GM19023 (cell line): ENCODE measurements around the gene CCNK.

Experiments
- ATAC-seq: cut with Tn5 transposase; IDR thresholded peaks from one replicate; pipeline ENCODE4 v1.9.1; 2021; ENCODE audit warnings: mild to moderate bottlenecking, moderate library complexity; ENCODE audit not compliant: unreplicated experiment

The CCNK gene

DNA sequence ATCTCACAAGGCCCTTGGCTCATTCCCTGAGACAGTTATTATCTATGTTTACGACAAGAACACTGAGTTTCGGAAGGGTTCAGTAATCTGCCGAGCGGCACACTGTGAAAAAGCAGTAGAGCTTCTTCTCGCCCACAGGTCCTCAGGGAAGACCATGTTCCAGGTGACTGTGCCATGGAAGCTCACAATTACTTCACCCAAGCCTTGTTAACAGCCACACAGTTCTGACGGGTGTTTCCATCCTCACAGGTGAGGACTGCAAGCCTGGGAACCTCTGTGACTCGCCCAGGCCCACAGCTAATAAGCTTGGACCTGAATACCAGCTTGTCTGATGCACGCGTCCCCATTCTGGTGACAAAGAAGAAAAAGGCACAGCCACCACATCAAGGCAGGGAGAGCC, 15.9 kb upstream of the CCNK start:
- ATAC-seq: no peak

DNA sequence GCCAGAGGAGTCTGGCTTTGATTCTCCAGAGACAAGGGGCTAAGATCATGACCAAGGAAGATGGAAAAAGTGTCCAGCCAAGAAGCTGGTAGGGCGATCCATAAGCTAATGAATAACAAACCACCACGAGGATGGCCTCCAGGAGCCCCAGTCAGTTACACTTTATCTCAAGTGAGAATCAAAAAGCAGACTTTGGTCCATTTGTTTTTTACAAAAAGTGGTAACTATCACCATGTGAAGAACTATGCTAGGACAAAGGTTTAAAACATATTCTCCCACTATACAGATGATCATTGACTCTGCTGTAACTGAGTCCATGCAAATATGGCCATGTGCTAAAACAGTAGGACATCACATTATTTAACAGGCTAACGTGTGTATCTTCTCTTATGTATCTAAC, 14.5 kb upstream of the CCNK start:
- ATAC-seq: no peak

DNA sequence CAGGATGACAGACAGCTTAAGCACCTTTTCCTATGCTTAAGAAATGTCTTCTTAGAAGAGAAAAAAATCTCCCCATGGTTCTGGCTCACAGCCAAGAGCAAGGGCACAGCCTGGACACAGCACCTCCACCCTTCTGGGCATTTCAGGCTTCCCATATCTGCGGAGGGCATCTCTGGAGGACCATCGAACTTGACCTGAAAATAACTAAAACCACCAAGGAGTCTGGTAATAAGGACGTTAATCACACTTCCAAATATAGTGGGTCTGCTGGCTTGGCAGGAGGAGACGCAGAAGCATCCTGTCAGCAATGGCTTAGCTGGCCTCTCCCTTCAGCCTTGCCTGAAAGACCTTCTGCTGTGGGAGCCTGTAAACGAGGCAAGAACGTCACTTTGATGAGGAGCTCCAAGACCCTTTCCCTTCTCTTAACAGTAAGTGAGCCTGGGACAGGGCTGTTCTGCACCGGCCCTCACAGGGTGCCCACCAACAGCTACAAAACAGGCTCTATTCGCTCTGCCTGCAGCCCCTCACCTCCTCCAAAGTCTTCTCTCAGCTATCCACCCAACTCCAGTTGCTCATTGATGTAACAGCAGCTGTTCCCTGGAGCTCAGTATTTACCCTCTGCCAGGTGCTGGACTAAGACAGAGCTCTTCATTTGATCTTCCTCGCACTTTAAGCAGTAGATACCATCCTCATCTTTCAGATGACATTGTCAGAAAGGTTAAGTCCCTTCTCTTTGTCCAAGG, 13.7 kb upstream of the CCNK start:
- ATAC-seq: no peak

DNA sequence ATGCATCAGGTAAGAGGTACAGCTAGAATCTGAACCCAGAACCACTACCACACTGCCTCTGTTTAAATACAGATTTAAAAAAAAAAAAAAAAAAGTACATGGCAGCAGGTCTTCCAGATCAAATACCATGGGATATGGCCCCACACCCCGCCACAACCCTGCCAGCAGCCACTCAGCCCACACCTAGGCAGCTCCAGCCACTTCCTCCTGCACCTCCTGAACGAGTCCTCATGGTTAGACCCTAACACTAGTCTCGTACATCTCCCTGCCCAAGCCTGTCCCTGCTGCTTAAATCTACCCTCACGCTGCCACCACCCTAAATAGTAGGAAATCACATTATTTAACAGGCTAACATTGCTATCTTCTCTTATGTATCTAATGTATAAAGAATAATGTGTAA, 13.1 kb upstream of the CCNK start:
- ATAC-seq: no peak

DNA sequence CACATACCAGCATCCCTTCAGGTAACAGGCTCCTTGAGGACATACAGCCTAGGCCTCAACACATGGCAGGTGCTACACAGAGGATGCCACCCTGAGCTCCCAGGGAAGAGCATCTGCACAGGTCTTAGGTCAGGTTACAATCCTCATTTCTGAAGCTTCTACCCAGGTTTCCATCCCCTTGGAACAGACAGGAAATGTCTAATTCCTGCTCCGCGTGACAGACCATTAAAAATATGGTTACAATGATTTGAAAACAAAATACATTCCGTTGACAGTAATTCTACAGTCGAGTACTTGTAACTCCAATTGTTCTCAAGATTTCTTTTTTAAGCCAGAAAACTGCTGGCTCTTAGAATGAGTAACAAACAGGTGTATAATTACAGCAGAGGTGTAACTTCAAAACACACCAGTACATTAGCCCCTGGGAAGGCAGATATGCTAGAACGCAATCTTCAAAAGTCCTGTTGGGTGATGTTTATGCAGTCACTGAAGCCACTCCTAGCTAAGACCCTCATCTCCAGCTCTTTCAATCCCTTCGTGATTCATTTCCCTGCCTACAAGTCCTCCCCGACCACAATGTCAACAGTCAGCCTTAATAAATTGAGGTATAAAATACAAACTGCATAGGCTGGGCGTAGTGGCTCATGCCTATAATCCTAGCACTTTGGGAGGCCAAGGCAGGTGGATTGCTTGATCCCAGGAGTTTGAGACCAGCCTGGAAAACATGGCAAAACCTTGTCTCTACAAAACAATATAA, 12.2 kb upstream of the CCNK start:
- no peak for ATAC-seq

DNA sequence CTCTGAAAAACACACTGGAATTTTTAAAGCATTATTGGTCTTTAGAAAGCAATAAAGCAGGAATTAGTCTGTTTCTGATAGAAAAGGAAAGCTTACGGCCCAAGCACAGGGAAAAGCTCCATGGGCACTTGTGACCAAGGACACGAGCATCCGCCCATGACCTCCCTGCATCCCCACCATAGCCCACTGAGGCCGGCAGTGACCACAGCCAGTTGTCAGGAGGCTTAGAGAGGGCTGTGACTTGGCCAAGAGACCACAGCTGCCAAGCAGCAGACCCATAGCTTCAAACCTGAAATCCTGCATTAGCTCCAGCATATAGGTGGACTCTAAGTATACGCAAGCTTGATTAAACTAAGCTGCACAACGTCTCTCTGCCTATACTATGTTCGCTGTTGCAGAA, 9.5 kb upstream of the CCNK start:
- ATAC-seq: no peak

DNA sequence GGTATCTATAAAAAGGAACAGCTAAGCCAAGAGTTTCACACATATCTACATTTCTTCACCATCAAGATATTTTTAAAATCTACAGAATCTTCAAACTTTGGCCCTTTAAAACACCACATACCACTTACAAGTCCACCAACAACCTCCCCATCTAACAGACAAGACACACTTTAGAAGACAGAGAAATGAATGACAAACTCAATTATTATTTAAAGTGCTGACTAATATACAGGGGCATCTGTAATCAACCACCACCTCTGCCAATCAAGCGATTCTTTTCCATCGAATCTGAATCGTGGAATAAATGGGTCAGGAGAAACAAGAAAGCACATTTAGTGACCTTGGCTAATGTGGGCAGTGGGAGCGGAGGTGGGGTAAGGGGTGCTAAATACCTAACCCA, 8.3 kb upstream of the CCNK start:
- no peak for ATAC-seq

DNA sequence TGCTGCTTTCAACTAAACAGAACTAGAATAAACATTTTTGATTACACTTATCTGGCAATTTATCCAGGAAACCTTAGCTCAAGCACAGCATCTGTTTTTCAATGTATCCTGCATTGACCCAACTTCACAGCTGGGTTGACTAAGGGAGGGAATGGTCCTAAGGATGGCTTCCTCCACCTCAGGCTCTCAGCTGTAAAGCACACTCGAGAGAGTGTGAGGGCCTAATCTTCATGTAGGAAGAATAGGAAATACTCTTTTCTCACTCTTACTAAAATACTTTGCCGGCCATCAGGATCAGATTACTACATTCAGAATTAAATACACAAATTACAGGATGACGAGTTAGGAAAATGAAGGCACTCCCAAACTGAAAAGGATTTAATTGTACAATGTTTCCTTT, 7.8 kb upstream of the CCNK start:
- no peak for ATAC-seq

DNA sequence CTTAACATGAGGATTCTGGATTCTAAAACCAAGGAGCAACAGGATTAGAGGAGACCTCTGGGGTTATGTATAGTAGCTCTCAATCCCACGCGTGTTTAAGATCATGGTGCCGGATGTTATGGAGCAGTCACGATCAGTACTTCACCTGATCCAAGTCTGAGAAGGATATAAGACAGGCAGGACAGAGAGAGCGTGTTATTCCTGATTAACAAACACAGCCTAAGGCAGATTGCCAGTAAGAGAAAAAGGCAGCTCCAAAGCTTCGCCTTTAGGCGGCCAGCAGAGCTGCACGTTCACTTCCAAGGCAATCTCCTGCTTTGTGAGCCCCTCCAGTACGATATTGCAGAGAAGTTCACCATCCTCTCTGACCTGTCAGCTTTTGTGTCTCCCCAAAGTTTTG, 6.0 kb upstream of the CCNK start:
- no peak for ATAC-seq

DNA sequence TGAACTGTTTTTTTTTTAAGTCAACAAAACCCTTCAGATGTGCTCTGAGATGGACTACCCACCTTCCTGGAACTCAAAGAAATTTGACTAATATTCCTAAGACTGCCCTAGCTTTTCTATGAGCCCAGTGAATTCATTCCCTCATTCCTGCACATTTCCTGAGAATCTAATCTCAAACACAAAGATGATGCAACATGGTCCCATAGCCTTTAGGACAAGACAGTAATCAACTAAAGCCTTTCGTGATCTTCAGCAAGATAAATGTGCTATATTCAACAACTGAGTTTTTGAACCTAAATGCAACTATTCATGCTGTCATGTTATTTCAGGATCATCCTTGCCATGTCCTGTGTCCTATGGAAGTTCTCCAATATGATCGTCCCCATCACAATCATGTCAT, 5.5 kb upstream of the CCNK start:
- no peak for ATAC-seq

DNA sequence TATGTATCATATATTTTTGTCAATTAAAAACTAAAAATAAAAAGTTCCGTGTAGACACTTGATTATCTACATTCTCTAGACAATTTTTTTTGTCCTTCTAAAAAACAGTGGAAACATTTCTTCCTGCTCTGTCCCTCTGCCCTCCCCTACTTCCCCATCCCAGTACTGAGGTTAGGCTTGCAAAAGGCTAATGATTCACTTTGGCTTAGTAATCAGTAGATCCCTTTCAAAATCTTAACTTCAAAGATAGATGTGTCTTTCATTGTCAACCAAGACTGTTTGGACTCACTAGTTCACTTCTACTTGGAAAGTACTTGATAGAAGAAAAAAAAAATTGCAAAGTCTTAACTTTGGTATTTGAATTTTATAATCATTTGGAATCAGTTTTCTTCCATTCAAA, 4.3 kb upstream of the CCNK start:
- ATAC-seq: no peak

DNA sequence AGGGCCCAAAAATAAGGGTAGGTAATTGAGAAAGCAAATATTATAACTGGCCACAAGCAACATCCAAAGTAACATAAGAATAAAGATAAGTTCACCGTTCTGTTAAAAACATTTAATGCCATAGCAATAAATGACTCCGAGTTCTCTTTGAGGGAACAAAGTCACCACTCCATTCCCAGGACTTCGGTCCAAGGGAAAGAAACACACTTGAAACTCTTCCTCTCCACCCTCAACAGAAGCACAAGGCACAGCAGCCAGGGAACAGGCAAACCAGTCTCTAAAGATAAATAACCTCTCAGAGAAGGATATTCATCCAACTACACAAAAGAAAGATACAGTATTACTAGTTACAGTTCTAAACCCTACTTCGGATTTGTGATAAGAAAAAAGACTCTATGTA, 3.1 kb upstream of the CCNK start:
- no peak for ATAC-seq

DNA sequence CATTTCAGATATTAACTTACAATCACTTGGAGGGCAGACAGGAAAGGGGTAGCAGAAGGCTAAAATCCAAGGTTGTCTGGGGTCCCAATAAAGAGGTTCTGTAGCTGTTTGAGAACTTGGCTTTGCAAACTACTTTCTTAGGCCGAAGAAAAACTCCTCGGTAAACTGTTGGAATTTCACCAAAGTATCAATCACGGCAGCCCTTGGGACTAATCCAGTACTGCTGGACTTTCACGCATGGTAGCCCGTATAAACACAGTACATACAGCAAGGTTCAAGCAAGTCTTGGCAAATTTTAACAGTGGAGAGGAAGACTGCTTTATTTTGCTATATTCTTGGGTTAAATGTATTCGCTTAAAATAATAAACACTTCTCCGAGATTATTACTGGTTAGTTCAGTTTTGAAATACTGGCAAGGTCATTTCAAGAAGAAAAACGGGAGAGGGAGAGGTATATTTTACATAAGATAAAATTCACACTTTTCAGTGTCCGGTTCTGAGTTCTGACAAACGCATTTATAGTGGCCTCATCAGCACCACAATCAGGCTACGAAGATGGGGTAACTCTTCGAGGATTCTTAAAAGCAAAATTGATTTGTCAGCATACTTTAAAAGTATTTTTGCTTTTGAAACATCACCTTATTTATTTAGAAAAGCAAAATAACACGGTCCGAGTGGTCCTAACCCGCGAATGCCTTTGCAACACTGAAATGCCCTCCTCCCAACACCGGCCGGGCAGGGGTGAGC, 1.9 kb upstream of the CCNK start:
- ATAC-seq: no peak

DNA sequence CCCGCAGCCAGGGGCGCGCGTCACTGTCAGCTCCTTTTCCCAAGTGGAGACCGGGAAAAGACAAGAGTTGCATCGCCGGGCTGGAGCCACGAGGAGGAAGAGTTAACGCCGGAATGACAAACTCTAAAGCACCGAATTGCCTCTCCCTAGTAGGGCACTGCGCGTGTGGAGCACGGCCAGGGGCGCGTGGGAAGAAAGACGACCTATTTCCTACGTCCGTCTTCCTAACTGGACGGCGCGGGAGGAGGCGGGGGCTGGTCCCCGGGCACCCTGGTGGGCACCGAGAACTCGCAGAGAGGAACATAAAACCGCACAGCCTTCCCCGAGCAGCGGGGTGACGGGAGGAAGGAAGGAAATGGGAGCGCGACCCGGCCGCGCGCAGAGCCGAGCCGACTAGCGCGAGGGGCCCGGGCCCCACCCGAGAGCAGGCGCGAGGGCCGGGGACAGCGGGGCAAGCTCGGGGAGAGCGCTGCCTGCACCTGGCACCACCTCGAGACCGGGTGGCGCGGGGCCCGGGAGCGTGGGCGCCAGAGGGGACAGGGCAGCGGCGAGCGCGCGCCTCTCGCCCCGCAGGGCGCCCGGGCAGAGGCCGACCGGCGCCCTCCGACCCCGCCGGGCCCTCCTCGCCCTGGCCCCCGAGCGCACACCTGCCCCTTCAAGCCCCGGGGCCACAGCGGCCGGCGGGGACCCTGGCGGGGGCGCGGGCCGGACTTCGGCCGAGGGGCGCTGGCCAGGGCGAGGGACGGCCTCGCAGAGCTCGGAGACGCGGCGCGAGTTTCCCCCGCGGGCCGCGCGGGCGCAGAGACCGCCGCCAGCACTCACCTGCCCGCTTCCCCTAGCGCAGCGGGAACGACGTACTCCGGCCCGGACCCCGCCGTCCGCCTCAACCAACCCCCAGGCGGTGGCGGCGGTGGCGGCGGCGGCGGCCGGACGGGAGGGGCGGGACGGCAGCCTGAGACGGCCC, 1.0 kb upstream of the CCNK start, which contains the start of gene SETD3:
Gene SETD3, minus strand, starts transcription at position 954 of the 964 bp plus-strand sequence. CDS start 15,054 bp downstream, outside the sequence.
- ATAC-seq: no peak

DNA sequence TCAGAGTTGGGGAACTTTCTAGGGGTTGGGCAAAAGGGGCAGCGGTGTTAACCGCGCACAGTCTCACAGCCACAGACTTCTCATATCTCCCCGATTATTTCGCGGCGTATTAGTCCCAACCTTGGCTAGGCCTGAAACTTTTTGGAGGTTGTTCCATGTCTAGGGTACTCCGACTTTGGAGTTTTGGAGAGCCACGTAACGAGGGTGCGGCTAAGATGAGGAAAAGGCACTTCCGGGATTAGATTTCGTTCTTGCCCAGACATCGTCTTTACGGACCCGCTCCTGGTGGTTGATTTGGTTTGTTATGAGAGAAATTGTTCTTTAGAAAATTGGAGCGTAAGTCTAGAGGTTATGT, 513 bp downstream of the CCNK start:
- ATAC-seq: no peak

DNA sequence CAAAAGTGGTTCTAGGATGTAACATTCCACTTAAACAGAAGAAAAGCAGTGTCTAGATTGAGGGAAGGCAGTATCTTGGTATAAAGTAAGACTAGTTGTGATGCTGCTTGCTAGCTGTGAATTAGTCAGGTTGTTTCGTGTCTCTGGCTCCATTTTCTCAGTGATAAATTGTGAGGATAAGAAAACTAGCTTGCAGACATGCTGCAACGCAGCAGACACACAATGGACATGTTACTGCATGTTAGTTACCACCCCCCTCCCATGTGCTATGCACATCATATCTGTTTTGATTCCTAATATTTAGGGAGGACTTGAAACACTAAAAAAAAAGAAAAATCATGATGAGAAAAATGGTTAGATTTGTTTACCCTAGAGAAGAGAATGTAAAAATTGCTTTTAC, 2.9 kb downstream of the CCNK start:
- no peak for ATAC-seq

DNA sequence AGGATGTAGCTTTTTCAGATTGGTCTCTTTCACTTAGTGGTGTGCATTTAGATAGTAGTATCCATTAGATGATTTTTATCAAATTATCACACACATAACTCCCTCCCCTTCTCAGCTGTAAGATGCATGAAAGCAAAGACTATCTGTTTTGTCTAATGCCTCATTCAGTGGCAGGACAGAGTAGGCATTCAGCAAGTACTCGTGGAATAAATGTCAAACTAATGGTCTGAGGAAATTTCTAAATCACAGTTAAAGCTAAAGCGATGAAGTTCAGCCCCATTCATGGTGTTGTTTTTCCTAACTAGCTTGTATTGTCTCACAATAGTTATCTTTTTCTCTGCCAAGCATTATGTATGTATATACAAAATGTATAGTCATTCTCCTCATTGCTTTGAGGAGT, 16.1 kb downstream of the CCNK start:
- no peak for ATAC-seq

DNA sequence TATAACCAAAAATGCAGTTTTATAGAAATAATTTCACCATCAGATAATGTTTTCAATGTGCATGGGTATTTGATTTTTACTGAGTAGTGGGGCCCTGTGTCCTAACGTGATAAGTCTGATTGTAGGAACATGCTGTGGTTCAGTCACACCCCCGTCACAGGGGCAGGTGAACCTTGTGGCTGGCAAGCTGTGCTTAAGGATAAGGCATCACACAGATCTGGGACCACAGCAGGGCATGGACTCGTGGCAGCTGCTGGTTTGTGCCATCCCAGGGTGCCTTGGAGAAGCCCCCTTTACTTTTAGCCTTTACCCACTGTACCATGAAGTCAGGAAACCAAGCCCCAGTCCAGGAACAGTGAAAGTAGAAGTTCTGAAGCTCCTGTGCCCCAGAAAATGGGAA, 16.7 kb downstream of the CCNK start:
- ATAC-seq: no peak

DNA sequence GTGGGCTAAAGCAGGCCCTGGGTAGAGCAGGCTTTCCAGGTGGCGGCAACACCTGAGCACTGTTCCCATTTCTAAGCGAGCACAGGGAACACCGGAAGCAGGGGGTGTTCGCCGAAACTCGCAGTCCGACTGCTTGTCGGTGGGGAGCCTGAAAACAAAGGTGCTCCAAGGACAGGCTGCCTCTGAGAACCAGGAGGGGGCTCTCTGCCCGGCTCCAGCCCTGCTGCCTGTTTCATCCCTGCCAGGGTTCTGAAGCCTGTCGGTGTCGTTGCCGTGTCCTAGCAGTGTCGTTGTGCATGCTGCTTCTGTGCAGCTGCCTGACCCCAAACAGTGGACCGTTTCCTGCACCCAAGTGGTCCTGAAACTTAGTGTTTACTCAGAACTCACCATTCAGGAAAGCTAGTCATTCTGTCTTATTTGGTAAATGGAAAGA, 21.8 kb downstream of the CCNK start:
- ATAC-seq: no peak

DNA sequence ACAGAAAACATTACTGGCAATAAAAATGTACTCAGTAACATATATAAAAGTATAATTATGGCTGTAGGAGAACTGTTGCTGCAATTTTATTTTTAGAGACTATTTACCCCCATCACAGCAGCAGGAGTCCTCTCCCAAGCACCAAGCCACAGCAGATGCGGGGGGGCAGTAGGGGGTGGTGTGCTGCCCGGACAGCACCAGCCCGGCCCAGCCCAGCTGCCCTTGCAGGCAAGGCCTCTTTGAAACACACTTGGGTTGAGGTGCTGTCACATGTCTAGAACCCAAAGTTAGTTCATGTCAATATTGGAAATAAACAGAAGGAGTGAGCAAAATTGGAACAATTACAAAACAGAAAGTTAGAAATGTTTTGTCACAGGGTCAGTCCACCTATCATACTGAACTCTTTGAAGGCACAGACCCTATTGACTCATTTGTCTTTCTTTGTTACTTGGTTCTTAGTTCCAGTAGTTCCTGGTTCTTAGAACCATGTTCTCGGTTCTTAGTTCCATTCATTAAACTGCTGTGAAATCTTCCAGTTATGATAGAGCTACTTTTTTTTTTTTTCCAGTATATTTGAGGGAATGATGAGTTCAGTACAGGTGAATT, 22.7 kb downstream of the CCNK start:
- no peak for ATAC-seq
